ENCODE measurements around the gene ERGIC1.

Gene ERGIC1

DNA sequence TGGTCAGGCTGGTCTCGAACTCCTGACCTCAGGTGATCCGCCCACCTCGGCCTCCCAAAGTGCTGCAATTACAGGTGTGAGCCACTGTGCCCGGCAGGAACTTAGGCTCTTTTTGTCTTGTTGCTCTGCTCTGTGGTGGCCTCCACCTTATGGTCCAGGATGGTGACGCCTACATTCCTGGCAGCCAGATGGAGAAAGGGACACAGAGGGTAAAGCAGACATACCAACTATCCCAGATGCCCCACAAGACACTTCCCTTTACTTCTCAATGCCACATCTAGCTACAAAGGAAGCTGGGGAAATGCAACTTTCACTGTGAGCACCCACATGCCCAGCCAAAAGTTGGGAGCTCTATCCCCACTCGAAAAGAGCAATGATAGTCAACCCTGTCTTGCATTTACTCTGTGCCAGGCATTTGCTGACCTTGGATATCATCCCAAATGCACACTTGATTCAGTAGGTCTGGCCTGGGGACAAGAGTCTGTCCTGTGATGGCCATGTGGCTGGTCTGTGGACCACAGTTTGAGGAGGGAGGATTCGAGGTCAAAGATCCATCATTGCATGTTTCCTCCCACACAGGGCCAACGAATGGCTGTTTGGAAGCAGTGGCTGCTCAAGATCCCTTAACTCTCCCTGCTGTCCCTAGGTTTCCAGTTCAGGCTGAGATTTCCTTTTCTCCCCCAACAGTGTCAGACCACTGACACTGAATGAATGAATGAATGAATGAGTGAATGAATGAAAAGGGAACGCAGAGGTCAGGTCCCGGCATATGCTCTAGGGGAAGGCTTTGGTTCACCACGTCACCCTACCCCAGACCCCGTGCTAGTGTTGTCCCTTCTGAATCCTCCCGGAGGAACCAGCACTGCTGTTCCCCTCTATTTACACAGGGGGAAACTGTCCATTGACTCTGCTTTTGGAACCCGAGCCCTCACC, 1.4 kb upstream of the ERGIC1 start:
- H3K9ac ChIP-seq, result no peak overlapping the region
- TF ChIP-seq CTCF (IDR thresholded peaks at IDR 0.05), result no peak
- H3K27ac ChIP-seq, result peak overlapping the region; percentile 82
- H3K9me3 ChIP-seq (ENCODE audit: control insufficient read depth, low read length), result no peaks in the 10 kb centered on the region
- peaks cover 17% of the 10 kb centered on the region for H3K4me1 ChIP-seq
- no peak overlapping the region for H3K4me3 ChIP-seq (ENCODE audit: low read depth, low read length)
- no peak overlapping the region for H3K4me2 ChIP-seq (ENCODE audit: low read length)
- no peaks in the 10 kb centered on the region for H3K27me3 ChIP-seq (ENCODE audit: control insufficient read depth, insufficient read depth, low read length)
- H3K36me3 ChIP-seq (ENCODE audit: control insufficient read depth, insufficient read depth, low read length), result no peaks in the 10 kb centered on the region
- H2AFZ ChIP-seq, result peak overlapping the region; percentile 95
- H3K79me2 ChIP-seq, result no peaks in the 10 kb centered on the region

GRCh38 chr5:172833372-172833685, 722 bp upstream of the ERGIC1 start:
- no peak for TF ChIP-seq CTCF (IDR thresholded peaks at IDR 0.05)
- Histone ChIP-seq H2AFZ (peak overlapping the region; percentile 95), H3K4me3 (ENCODE audit: low read depth, low read length) (no peak overlapping the region), H3K79me2 (no peaks in the 10 kb centered on the region), H3K4me2 (ENCODE audit: low read length) (no peak overlapping the region), H3K9ac (no peak overlapping the region), H3K27me3 (ENCODE audit: control insufficient read depth, insufficient read depth, low read length) (no peaks in the 10 kb centered on the region), H3K36me3 (ENCODE audit: control insufficient read depth, insufficient read depth, low read length) (no peaks in the 10 kb centered on the region), H3K9me3 (ENCODE audit: control insufficient read depth, low read length) (no peaks in the 10 kb centered on the region), H3K4me1 (peaks cover 14% of the 10 kb centered on the region), H3K27ac (peak overlapping the region; percentile 82)

- H3K36me3 ChIP-seq (ENCODE audit: control insufficient read depth, insufficient read depth, low read length), result no peaks in the 10 kb centered on the region
- H3K4me1 ChIP-seq, result peaks cover 11% of the 10 kb centered on the region
Observed at GRCh38 chr5:172834415-172835289, 601 bp downstream of the ERGIC1 start.

GRCh38 chr5:172835290-172835993, 1.4 kb downstream of the ERGIC1 start:
- Histone ChIP-seq H3K27me3 (ENCODE audit: control insufficient read depth, insufficient read depth, low read length) (no peaks in the 10 kb centered on the region), H3K79me2 (no peaks in the 10 kb centered on the region), H3K9me3 (ENCODE audit: control insufficient read depth, low read length) (no peaks in the 10 kb centered on the region), H3K9ac (no peak overlapping the region), H3K4me1 (peaks cover 11% of the 10 kb centered on the region), H3K27ac (peak overlapping the region; percentile 47), H2AFZ (peak overlapping the region; percentile 77), H3K4me2 (ENCODE audit: low read length) (peak overlapping the region; percentile 97), H3K4me3 (ENCODE audit: low read depth, low read length) (peak overlapping the region; percentile 64), H3K36me3 (ENCODE audit: control insufficient read depth, insufficient read depth, low read length) (no peaks in the 10 kb centered on the region)
- no peak for TF ChIP-seq CTCF (IDR thresholded peaks at IDR 0.05)

More at GRCh38 chr5:172834415-172835289, 601 bp downstream of the ERGIC1 start:
- peak overlapping the region; percentile 64 for H3K4me3 ChIP-seq (ENCODE audit: low read depth, low read length)
- peak overlapping the region; percentile 97 for H3K4me2 ChIP-seq (ENCODE audit: low read length)
- no peaks in the 10 kb centered on the region for H3K79me2 ChIP-seq
- H3K27me3 ChIP-seq (ENCODE audit: control insufficient read depth, insufficient read depth, low read length), result no peaks in the 10 kb centered on the region
- H3K27ac ChIP-seq, result peak overlapping the region; percentile 13
- no peaks in the 10 kb centered on the region for H3K9me3 ChIP-seq (ENCODE audit: control insufficient read depth, low read length)
- H3K9ac ChIP-seq, result peak overlapping the region; percentile 67
- no peak for TF ChIP-seq CTCF (IDR thresholded peaks at IDR 0.05)
- peak overlapping the region; percentile 77 for H2AFZ ChIP-seq

Measured in parathyroid adenoma (tissue), 2 donors.